Ovary (tissue), 9 donors: ENCODE data around the gene SASH3. TPM values are rescaled to one million over a fixed set of nuclear protein-coding genes. Genes with fewer than 3 reads are reported as not detected.

ENCODE experiments used
- DNase-seq, 5 donors: peaks; one replicate each; pipeline ENCODE4 v3.0.0-alpha.2; 2019 to 2020
- H3K27ac ChIP-seq, 2 donors: fragments of 200-600 bp; one replicate each; pipeline versions ENCODE4 v1.5.1 to v1.8.0; 2019 to 2022
- H3K27me3 ChIP-seq: fragments of 200-600 bp; one replicate; pipeline ENCODE4 v1.8.0; 2022
- H3K36me3 ChIP-seq: fragments of 200-600 bp; sonication (generic); one replicate; pipeline ENCODE4 v1.5.1; 2019
- H3K4me1 ChIP-seq: one replicate; pipeline ENCODE4 v1.8.1; 2013; ENCODE audit warnings: mild to moderate bottlenecking, moderate library complexity; ENCODE audit not compliant: insufficient read depth
- H3K4me3 ChIP-seq: fragments of 200-600 bp; sonication (generic); one replicate; pipeline ENCODE4 v1.5.1; 2017
- H3K9me3 ChIP-seq, 2 donors: fragments of 200-600 bp in 1 of 2; sonication (generic) in 1 of 2; one replicate each; pipeline versions ENCODE4 v1.5.1 to v1.8.1; 2013 to 2019; ENCODE audit warnings: mild to moderate bottlenecking in 1 of 2, moderate library complexity in 1 of 2
- EP300 ChIP-seq: sonication (generic); formaldehyde crosslinking; IDR thresholded peaks from one replicate; pipeline ENCODE4 v1.6.1; 2017; ENCODE audit warnings: antibody characterized with exemption
- POLR2A ChIP-seq: fragments of 450-650 bp; IDR thresholded peaks from one replicate; pipeline ENCODE4 v1.6.1; 2017; ENCODE audit warnings: antibody characterized with exemption, mild to moderate bottlenecking, moderate library complexity
- WGBS, 3 donors: extraction: QIAGEN DNeasy Blood & Tissue Kit in 1 of 3; methylation state at CpG; one replicate each; pipeline versions ENCODE4 v1.1.5 to v1.1.7; 2013 to 2017; 5-methylcytosine and 5-hydroxymethylcytosine counted together
- intact Hi-C, 4 donors: fragments of 100-400 bp; cut with DNase I; formaldehyde crosslinking; loops; one replicate each; pipeline versions ENCODE4 v1.11.0 to v1.15.1; 2022 to 2023
- polyA plus RNA-seq, 2 donors: library from polyadenylated mRNA; stranded (reverse); fragments of 200-250 nt in 1 of 2; fragments of 350-450 nt in 1 of 2; fragmentation: Illumina TruSeq in 1 of 2; extraction: RNeasy Lipid Tissue Mini Kit (QIAGEN cat#74804) in 1 of 2; gene quantifications; one replicate each; pipeline ENCODE4 v1.2.3, GENCODE V29; 2013 to 2014
- total RNA-seq, 7 donors: library from RNA; depleted of rRNA in 2 of 7; stranded (reverse); fragments of >200 nt in 2 of 7; fragmentation: NEBNext Ultra II Directional in 3 of 7; extraction: Animal tissue kit (Norgen Biotek cat#: 25700) in 3 of 7; gene quantifications; one replicate each; pipeline versions ENCODE4 v1.1.0 to v1.2.4, GENCODE V29; 2016 to 2023
- TF ChIP-seq, protein P1 (sequence below), 3 donors: fragments of 450-650 bp in 2 of 3; fragments of 200-600 bp in 1 of 3; IDR thresholded peaks; one replicate each; pipeline versions ENCODE4 v1.5.1 to v1.8.0; 2016 to 2022; ENCODE audit warnings: antibody characterized with exemption in 3 of 3, mild to moderate bottlenecking in 1 of 3
- donor health status: DM: no; HTN: no; CAD: no; lungs with moderate emphysema.
- donor health status: DM: no; HTN: no; CAD: no.
- donor health status: Bipolar disorder and iron deficiency.
- donor health status: DM: yes; HTN: yes; CAD: no.
- donor health status: DM: no; HTN: no; CAD: no.
- donor health status: DM: yes; HTN: yes; CAD: no.

The SASH3 gene
- total and polyA plus RNA-seq, 9 donors = 1.8 to 8.2 (median 3.3) TPM

DNA sequence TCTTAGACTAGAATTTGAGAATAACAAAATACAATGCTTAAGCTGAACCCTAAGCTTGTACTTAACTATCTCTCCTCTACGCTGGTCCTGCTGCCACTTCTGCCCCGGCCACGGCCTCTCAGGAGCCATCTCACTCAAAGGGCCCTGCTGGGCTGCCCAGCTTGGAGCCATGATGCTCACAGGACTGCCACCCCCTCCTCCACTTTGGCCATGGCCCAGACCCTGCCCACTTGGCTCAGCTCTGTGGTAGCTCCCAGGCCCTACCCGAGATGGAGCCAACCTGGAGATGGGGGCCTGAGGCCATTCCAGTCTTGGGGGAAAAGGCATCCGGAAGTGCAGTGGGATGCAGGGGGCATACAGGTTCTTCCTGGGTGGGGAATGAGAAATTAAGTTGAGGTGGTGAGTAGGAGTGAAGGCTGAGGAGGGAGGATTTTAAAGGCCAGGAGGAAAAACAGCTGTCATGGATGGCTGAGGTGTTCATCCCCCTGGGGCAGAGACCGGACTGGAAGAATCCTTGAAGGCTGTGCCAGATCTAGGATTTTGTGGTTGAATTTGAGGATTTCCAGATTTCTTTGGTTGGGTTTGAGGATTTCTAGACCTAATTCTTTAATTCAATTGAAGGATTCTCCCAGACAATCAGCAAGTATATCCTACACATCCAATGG, 824 bp downstream of the SASH3 start:
- Histone ChIP-seq H3K4me1 (no peaks in the 10 kb centered on the region), H3K27ac (no peak overlapping the region), H3K9me3 (no peaks in the 10 kb centered on the region), H3K36me3 (no peaks in the 10 kb centered on the region), H3K4me3 (no peak overlapping the region), H3K27me3 (no peaks in the 10 kb centered on the region)
- DNase-seq = no peak
- intact Hi-C loops = no loop called here
- TF ChIP-seq, protein P1, sequence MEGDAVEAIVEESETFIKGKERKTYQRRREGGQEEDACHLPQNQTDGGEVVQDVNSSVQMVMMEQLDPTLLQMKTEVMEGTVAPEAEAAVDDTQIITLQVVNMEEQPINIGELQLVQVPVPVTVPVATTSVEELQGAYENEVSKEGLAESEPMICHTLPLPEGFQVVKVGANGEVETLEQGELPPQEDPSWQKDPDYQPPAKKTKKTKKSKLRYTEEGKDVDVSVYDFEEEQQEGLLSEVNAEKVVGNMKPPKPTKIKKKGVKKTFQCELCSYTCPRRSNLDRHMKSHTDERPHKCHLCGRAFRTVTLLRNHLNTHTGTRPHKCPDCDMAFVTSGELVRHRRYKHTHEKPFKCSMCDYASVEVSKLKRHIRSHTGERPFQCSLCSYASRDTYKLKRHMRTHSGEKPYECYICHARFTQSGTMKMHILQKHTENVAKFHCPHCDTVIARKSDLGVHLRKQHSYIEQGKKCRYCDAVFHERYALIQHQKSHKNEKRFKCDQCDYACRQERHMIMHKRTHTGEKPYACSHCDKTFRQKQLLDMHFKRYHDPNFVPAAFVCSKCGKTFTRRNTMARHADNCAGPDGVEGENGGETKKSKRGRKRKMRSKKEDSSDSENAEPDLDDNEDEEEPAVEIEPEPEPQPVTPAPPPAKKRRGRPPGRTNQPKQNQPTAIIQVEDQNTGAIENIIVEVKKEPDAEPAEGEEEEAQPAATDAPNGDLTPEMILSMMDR (IDR thresholded peaks at IDR 0.05) = no peak
- TF ChIP-seq EP300 (no peak), POLR2A (no peak)
- WGBS, 3 donors = 77 to 81% (median 78%) methylated on average over 6 of the region's 6 CpGs

DNA sequence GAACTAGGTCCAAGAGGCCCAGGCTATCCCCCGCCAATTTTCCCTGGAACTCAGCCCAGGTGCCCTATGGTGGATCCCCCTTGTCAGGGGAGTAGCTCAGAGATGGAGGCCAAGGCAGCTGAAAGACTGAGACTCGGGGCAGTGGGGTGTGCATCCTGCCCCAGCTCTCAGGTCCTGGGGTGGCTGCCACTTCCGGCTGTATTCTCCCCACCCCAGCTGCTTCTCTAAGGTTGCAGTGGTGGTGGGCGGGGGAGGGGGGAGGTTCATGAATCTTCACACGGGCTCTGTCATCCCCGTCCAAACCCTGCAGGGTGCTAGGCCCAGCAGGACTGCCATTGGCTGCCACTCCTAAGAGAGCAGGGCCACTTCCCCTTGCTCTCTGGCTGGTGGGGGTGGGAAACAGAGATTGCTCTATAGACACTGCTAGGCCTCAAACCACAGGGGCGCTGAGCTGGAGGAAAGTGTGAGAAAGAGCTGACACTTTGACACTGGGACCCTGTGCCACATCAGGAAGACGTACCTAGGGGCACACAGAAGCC, 1.5 kb downstream of the SASH3 start:
- 59 to 70% (median 61%) methylated on average over 7 to 8 of the region's 8 CpGs for WGBS, 3 donors
- Histone ChIP-seq H3K9me3 (no peaks in the 10 kb centered on the region), H3K36me3 (no peaks in the 10 kb centered on the region), H3K4me1 (no peaks in the 10 kb centered on the region), H3K27me3 (no peaks in the 10 kb centered on the region), H3K4me3 (no peak overlapping the region), H3K27ac (no peak overlapping the region)
- TF ChIP-seq, protein P1 (IDR thresholded peaks at IDR 0.05) = no peak
- TF ChIP-seq POLR2A (no peak), EP300 (no peak)
- intact Hi-C loops = no loop called here
- DNase-seq = no peak

DNA sequence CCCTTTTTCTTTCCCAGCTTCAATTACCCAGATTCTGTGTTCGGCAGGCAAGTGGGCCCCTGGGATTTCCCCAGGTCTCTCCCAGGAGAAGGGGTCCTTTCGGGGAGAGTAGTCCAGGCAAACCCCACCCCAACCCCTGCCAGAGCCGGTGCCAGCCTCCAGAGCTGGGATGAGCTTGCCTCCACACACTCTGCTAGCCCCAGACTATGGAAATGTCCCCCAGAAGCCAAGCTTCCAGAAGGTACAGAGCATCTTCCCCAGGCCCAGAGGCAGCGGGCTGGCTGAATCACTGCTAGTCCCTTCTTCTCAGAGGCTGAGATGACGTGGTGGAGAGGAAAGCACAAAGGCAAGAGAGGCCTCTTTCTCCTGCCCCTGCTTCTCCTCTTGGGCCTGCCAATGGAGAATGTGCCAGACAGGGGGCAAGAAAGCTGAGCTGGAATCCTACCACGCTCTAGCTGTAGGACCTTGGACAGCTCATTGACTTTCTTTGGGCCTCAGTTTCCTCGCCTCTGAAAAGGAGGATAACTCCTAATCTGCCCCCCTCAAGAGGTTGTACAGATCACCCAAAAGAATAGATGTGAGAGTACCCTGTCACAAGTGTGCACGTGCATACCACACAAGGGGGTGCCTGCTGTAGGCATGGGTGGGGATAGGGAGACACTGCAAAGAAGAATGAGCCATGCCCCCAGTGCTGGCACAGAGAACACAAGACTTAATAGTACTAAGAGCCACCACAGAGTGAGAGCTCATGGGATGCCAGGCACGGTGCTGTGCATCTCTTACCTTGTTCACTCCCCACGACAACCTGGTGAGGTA, 2.1 kb downstream of the SASH3 start:
- no peak for DNase-seq
- intact Hi-C loops = no loop called here
- no peaks in the 10 kb centered on the region for H3K4me1 ChIP-seq
- no peaks in the 10 kb centered on the region for H3K27me3 ChIP-seq
- 73 to 84% (median 82%) methylated on average over 10 of the region's 10 CpGs for WGBS, 3 donors
- no peaks in the 10 kb centered on the region for H3K36me3 ChIP-seq
- no peak overlapping the region for H3K4me3 ChIP-seq
- H3K27ac ChIP-seq = no peak overlapping the region
- TF ChIP-seq EP300 = no peak
- TF ChIP-seq, protein P1 (IDR thresholded peaks at IDR 0.05) = no peak
- TF ChIP-seq POLR2A = no peak
- no peaks in the 10 kb centered on the region for H3K9me3 ChIP-seq

DNA sequence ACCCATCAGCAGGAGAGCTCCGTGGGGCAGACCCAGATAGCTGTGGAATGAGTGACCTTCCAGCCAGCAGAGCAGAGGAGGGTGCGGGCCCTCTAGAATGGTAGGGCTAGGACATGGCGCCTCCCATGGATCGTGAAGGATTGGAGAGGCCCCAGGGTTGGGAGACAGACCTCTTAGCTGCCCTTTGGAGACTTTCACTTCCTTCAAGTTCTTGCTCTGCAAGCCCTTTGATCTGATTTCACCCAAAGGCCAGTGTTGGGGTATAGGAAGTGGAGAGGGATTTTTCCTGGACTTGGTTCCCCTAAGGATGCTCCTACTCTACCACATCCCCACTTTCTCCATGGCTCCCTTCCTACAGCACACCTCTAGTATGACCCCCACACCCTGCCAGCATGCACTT, 3.0 kb downstream of the SASH3 start:
- Histone ChIP-seq H3K27me3 (no peaks in the 10 kb centered on the region), H3K27ac (no peak overlapping the region), H3K4me3 (no peak overlapping the region), H3K9me3 (no peaks in the 10 kb centered on the region), H3K4me1 (no peaks in the 10 kb centered on the region), H3K36me3 (no peaks in the 10 kb centered on the region)
- TF ChIP-seq EP300 = no peak
- TF ChIP-seq, protein P1 (IDR thresholded peaks at IDR 0.05) = no peak
- no peak for TF ChIP-seq POLR2A
- DNase-seq = no peak
- WGBS, 3 donors = 69 to 76% (median 75%) methylated on average over 4 of the region's 4 CpGs
- intact Hi-C loops = no loop called here
